K562 treated with DMSO at 1 percent for 4 hours (cell line): Measurements from ENCODE around the gene HIRIP3. TPM values are rescaled to one million over a fixed set of nuclear protein-coding genes. Genes with fewer than 3 reads are reported as not detected.

ENCODE experiments used
- total RNA-seq: library from RNA; unstranded; fragments of 300-600 nt; gene quantifications from 2 replicates; pipeline ENCODE4 v1.2.3, GENCODE V29; 2022; ENCODE audit not compliant: insufficient read depth

Gene HIRIP3
- 17.1 and 21.6 TPM in 2 replicates for total RNA-seq

GRCh38 chr16:29995324-29995910 lies at the start of gene HIRIP3:
TSS of gene HIRIP3 (minus strand) at chr16:29995617. CDS start at chr16:29995605, 12 bp downstream.

GRCh38 chr16:30030841-30031413 lies 35.5 kb upstream of the HIRIP3 start, which contains the start of gene TLCD3B:
TSS of gene TLCD3B (minus strand) at chr16:30031271. CDS start at chr16:30030527, 744 bp downstream.

GRCh38 chr16:30022887-30023286 lies 27.5 kb upstream of the HIRIP3 start, which contains the start of gene C16orf92:
TSS of gene C16orf92 (plus strand) at chr16:30023198. CDS start at chr16:30023341, 143 bp downstream.

GRCh38 chr16:30010844-30011713 lies 15.7 kb upstream of the HIRIP3 start, which contains the start of gene DOC2A:
TSS of gene DOC2A (minus strand) at chr16:30011027. CDS start at chr16:30010222, 805 bp downstream.

GRCh38 chr16:29995911-29996765 lies 721 bp upstream of the HIRIP3 start, which contains the start of gene INO80E:
TSS of gene INO80E (plus strand) at chr16:29996241. CDS start at chr16:29996311, 70 bp downstream.

GRCh38 chr16:29973384-29974246 lies 21.8 kb downstream of the HIRIP3 start, which contains the start of gene TAOK2:
TSS of gene TAOK2 (plus strand) at chr16:29973868. CDS start at chr16:29977773, 3,905 bp downstream.

GRCh38 chr16:29961479-29962343 lies 33.7 kb downstream of the HIRIP3 start, which contains the start of gene TMEM219:
TSS of gene TMEM219 (plus strand) at chr16:29962079. CDS start at chr16:29963144, 1,065 bp downstream.

Other genes with a start within 250 kb of the HIRIP3 start
- gene C16orf54, start 249.6 kb downstream of the HIRIP3 start, total RNA-seq = not detected in 2 replicates
- not detected in 2 replicates for gene ZG16, start 217.4 kb downstream of the HIRIP3 start, total RNA-seq
- gene KIF22, start 204.9 kb downstream of the HIRIP3 start, total RNA-seq = 108 and 120 TPM in 2 replicates
- 332 and 398 TPM in 2 replicates for gene MAZ, start 189.1 kb downstream of the HIRIP3 start, total RNA-seq
- gene PRRT2, start 183.4 kb downstream of the HIRIP3 start, total RNA-seq = 0.56 and 1.9 TPM in 2 replicates
- 18.3 and 23.1 TPM in 2 replicates for gene PAGR1, start 179.5 kb downstream of the HIRIP3 start, total RNA-seq
- gene MVP, start 175.2 kb downstream of the HIRIP3 start, total RNA-seq = 5.2 and 6.8 TPM in 2 replicates
- gene CDIPT, start 132.4 kb downstream of the HIRIP3 start, total RNA-seq = 76.7 and 91.4 TPM in 2 replicates
- 2.0 and 2.6 TPM in 2 replicates for gene SEZ6L2, start 96.1 kb downstream of the HIRIP3 start, total RNA-seq
- gene ASPHD1, start 95.1 kb downstream of the HIRIP3 start, total RNA-seq = not detected in 2 replicates
- 25.5 and 29.5 TPM in 2 replicates for gene KCTD13, start 69.4 kb downstream of the HIRIP3 start, total RNA-seq
- gene TMEM219, start 33.5 kb downstream of the HIRIP3 start, total RNA-seq = 135 and 156 TPM in 2 replicates
- 38.2 and 41.0 TPM in 2 replicates for gene TAOK2, start 21.7 kb downstream of the HIRIP3 start, total RNA-seq
- gene INO80E, start 624 bp upstream of the HIRIP3 start, total RNA-seq = 82.3 and 93.3 TPM in 2 replicates
- 0.90 and 3.2 TPM in 2 replicates for gene DOC2A, start 15.4 kb upstream of the HIRIP3 start, total RNA-seq
- not detected in 2 replicates for gene C16orf92, start 27.6 kb upstream of the HIRIP3 start, total RNA-seq
- gene TLCD3B, start 35.7 kb upstream of the HIRIP3 start, total RNA-seq = 1.1 and 1.9 TPM in 2 replicates
- 2,294 and 2,366 TPM in 2 replicates for gene ALDOA, start 70.1 kb upstream of the HIRIP3 start, total RNA-seq
- 274 and 297 TPM in 2 replicates for gene PPP4C, start 80.4 kb upstream of the HIRIP3 start, total RNA-seq
- gene TBX6, start 96.3 kb upstream of the HIRIP3 start, total RNA-seq = 0.52 TPM in 1 of 2 replicates, not detected in the other
- gene YPEL3, start 100.6 kb upstream of the HIRIP3 start, total RNA-seq = 79.8 and 89.6 TPM in 2 replicates
- 1.5 TPM in 2 replicates for gene GDPD3, start 117.9 kb upstream of the HIRIP3 start, total RNA-seq
- 46.3 and 68.0 TPM in 2 replicates for gene MAPK3, start 127.6 kb upstream of the HIRIP3 start, total RNA-seq
- gene CORO1A, start 188.0 kb upstream of the HIRIP3 start, total RNA-seq = 51.9 and 59.7 TPM in 2 replicates
- 33.4 and 66.9 TPM in 2 replicates for gene BOLA2B, start 198.0 kb upstream of the HIRIP3 start, total RNA-seq
- 66.3 and 70.6 TPM in 2 replicates for gene SLX1A, start 198.3 kb upstream of the HIRIP3 start, total RNA-seq
- gene SULT1A3, start 203.6 kb upstream of the HIRIP3 start, total RNA-seq = 3.7 and 10.9 TPM in 2 replicates